GM12878 (cell line): ENCODE results near the gene TNRC6C. TPM values are rescaled to one million over a fixed set of nuclear protein-coding genes. Genes with fewer than 3 reads are reported as not detected.

Experiments used
- CBX3 ChIP-seq: fragments of 200-600 bp; sonication (generic); IDR thresholded peaks from 2 replicates; pipeline ENCODE4 v1.6.1; 2016; ENCODE audit warnings: low read depth, borderline replicate concordance
- DPF2 ChIP-seq: fragments of 450-650 bp; IDR thresholded peaks from 2 replicates; pipeline ENCODE4 v1.6.1; 2017; ENCODE audit warnings: mild to moderate bottlenecking
- EP300 ChIP-seq, 2 experiments: fragments of 150-350 bp in 1 of 2; IDR thresholded peaks; 2 replicates each; pipeline ENCODE4 v1.6.1; 2011 to 2012; ENCODE audit warnings: low read depth in 2 of 2, low read length in 2 of 2, borderline replicate concordance in 1 of 2, improper control_type of control experiment in 1 of 2, inconsistent platforms in 1 of 2; ENCODE audit not compliant: control insufficient read depth in 1 of 2
- IKZF1 ChIP-seq: fragments of 450-650 bp; conservative IDR thresholded peaks from 2 replicates; pipeline ENCODE4 v1.6.1; 2017; ENCODE audit warnings: antibody characterized with exemption, mild to moderate bottlenecking
- MTA2 ChIP-seq: fragments of 450-650 bp; IDR thresholded peaks from 2 replicates; pipeline ENCODE4 v1.6.1; 2016; ENCODE audit warnings: low read depth, mild to moderate bottlenecking, moderate library complexity
- MXI1 ChIP-seq: fragments of 150-350 bp; IDR thresholded peaks from 2 replicates; pipeline ENCODE4 v1.6.1; 2011; ENCODE audit warnings: low read depth, mild to moderate bottlenecking, inconsistent platforms, low read length, improper control_type of control experiment
- PAX8 ChIP-seq: fragments of 450-650 bp; IDR thresholded peaks from 2 replicates; pipeline ENCODE4 v1.6.1; 2017; ENCODE audit warnings: mild to moderate bottlenecking, moderate library complexity
- SMARCA5 ChIP-seq: fragments of 450-650 bp; IDR thresholded peaks from 2 replicates; pipeline ENCODE4 v1.6.1; 2017; ENCODE audit warnings: mild to moderate bottlenecking
- ZNF24 ChIP-seq: fragments of 450-650 bp; IDR thresholded peaks from 2 replicates; pipeline ENCODE4 v1.6.1; 2017; ENCODE audit warnings: antibody characterized with exemption, mild to moderate bottlenecking
- polyA plus RNA-seq, 11 experiments: library from polyadenylated mRNA; depleted of rRNA in 4 of 11; unstranded in 6 of 11; stranded (reverse) in 5 of 11; fragments of >200 nt; fragmentation: Nextera tagmentation in 4 of 11; fragmentation: Illumina TruSeq in 1 of 11; extraction: Ambion mirVana in 4 of 11; extraction: Trizol in 1 of 11; gene quantifications; 1 replicate in 1 of 11; 2 replicates in 10 of 11; pipeline versions ENCODE4 v1.2.1 to v1.2.3, GENCODE V29; 2011 to 2016; ENCODE audit warnings: inconsistent platforms in 2 of 11, missing spikeins in 2 of 11, low read depth in 1 of 11
- total RNA-seq, 4 experiments: library from RNA; depleted of rRNA in 3 of 4; stranded (reverse); fragments of >200 nt in 3 of 4; fragmentation: Illumina TruSeq in 1 of 4; extraction: Trizol in 1 of 4; gene quantifications; 2 replicates each; pipeline versions ENCODE4 v1.2.1 to v1.2.3, GENCODE V29; 2013 to 2021
- TF ChIP-seq, protein P1 (sequence below): fragments of 450-650 bp; IDR thresholded peaks from 2 replicates; pipeline ENCODE4 v1.6.1; 2018; ENCODE audit warnings: mild to moderate bottlenecking, low read depth, moderate library complexity; ENCODE audit not compliant: partially characterized antibody
- TF ChIP-seq, protein P2 (sequence below): IDR thresholded peaks from 2 replicates; pipeline ENCODE4 v1.6.1; 2012; ENCODE audit warnings: improper control_type of control experiment, low read depth, low read length; ENCODE audit not compliant: insufficient replicate concordance
- TF ChIP-seq, protein P3 (sequence below): fragments of 450-650 bp; IDR thresholded peaks from 2 replicates; pipeline ENCODE4 v1.6.1; 2016; ENCODE audit warnings: mild to moderate bottlenecking, moderate library complexity, borderline replicate concordance
- TF ChIP-seq, protein P4 (sequence below): fragments of 450-650 bp; IDR thresholded peaks from 2 replicates; pipeline ENCODE4 v1.6.1; 2017; ENCODE audit warnings: mild to moderate bottlenecking, low read depth, inconsistent platforms; ENCODE audit not compliant: poor library complexity, severe bottlenecking

The TNRC6C gene
- total and polyA plus RNA-seq, 10 of the 15 experiments (the other 5 are each of a cell fraction or from before 2014, with no cell fraction given), result 0.40 to 6.1 (median 0.96) TPM

DNA sequence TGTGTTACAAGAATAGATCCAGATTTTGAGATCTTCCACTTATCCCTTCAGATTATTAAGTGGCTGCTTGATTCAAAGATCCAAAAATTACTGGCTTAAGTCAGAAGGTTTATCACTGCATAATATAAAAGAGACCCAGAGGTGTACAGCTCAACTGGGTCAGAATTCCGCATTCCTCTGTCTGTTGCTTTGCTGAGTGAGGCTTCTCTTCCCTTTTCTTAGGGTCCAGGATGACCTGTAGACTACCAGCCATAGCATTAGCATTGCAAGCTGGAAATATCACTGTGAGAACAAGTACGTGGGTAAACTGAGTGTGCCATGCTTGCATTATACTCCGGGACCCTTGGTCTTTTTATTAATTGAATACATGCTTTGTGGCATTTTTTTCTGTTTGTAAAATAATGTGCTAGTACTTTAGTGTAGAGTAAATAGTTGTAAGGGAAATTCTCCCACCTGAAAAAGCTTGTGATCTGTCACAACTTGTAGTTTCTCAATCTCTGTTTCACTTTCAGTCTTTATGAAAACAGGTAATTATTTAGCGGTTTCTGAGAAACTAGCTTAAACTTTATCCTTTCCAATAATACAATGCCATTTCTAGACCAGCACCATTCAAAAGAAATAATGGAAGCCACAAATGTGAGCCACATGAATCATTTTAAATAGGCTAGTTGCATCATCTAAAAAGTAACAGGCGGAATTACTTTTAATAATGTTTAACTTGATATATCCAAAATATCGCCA lies 61.6 kb downstream of the TNRC6C start (continued):
- TF ChIP-seq, protein P1, sequence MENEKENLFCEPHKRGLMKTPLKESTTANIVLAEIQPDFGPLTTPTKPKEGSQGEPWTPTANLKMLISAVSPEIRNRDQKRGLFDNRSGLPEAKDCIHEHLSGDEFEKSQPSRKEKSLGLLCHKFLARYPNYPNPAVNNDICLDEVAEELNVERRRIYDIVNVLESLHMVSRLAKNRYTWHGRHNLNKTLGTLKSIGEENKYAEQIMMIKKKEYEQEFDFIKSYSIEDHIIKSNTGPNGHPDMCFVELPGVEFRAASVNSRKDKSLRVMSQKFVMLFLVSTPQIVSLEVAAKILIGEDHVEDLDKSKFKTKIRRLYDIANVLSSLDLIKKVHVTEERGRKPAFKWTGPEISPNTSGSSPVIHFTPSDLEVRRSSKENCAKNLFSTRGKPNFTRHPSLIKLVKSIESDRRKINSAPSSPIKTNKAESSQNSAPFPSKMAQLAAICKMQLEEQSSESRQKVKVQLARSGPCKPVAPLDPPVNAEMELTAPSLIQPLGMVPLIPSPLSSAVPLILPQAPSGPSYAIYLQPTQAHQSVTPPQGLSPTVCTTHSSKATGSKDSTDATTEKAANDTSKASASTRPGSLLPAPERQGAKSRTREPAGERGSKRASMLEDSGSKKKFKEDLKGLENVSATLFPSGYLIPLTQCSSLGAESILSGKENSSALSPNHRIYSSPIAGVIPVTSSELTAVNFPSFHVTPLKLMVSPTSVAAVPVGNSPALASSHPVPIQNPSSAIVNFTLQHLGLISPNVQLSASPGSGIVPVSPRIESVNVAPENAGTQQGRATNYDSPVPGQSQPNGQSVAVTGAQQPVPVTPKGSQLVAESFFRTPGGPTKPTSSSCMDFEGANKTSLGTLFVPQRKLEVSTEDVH, result no peak
- TF ChIP-seq IKZF1 (peak; percentile 42; the same call in 1 of the 2 replicates), EP300 (IDR thresholded peaks at IDR 0.05; ENCODE audit: borderline replicate concordance in 1 of 2, control insufficient read depth in 1 of 2, low read depth in 2 of 2, low read length in 2 of 2) (peak; percentile 26 to 40; a peak in 1 of 4 replicates), DPF2 (no peak), SMARCA5 (peak; percentile 66; the same call in 1 of the 2 replicates), PAX8 (0 out of 2 replicates have a peak, but pooled peaks have one; percentile 18), MTA2 (peak; percentile 98), ZNF24 (0 out of 2 replicates have a peak, but pooled peaks have one; percentile 20), MXI1 (peak; percentile 70; the same call in 1 of the 2 replicates), CBX3 (no peak)
- TF ChIP-seq, protein P2, sequence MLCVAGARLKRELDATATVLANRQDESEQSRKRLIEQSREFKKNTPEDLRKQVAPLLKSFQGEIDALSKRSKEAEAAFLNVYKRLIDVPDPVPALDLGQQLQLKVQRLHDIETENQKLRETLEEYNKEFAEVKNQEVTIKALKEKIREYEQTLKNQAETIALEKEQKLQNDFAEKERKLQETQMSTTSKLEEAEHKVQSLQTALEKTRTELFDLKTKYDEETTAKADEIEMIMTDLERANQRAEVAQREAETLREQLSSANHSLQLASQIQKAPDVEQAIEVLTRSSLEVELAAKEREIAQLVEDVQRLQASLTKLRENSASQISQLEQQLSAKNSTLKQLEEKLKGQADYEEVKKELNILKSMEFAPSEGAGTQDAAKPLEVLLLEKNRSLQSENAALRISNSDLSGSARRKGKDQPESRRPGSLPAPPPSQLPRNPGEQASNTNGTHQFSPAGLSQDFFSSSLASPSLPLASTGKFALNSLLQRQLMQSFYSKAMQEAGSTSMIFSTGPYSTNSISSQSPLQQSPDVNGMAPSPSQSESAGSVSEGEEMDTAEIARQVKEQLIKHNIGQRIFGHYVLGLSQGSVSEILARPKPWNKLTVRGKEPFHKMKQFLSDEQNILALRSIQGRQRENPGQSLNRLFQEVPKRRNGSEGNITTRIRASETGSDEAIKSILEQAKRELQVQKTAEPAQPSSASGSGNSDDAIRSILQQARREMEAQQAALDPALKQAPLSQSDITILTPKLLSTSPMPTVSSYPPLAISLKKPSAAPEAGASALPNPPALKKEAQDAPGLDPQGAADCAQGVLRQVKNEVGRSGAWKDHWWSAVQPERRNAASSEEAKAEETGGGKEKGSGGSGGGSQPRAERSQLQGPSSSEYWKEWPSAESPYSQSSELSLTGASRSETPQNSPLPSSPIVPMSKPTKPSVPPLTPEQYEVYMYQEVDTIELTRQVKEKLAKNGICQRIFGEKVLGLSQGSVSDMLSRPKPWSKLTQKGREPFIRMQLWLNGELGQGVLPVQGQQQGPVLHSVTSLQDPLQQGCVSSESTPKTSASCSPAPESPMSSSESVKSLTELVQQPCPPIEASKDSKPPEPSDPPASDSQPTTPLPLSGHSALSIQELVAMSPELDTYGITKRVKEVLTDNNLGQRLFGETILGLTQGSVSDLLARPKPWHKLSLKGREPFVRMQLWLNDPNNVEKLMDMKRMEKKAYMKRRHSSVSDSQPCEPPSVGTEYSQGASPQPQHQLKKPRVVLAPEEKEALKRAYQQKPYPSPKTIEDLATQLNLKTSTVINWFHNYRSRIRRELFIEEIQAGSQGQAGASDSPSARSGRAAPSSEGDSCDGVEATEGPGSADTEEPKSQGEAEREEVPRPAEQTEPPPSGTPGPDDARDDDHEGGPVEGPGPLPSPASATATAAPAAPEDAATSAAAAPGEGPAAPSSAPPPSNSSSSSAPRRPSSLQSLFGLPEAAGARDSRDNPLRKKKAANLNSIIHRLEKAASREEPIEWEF, result peak; percentile 18
- TF ChIP-seq, protein P3, sequence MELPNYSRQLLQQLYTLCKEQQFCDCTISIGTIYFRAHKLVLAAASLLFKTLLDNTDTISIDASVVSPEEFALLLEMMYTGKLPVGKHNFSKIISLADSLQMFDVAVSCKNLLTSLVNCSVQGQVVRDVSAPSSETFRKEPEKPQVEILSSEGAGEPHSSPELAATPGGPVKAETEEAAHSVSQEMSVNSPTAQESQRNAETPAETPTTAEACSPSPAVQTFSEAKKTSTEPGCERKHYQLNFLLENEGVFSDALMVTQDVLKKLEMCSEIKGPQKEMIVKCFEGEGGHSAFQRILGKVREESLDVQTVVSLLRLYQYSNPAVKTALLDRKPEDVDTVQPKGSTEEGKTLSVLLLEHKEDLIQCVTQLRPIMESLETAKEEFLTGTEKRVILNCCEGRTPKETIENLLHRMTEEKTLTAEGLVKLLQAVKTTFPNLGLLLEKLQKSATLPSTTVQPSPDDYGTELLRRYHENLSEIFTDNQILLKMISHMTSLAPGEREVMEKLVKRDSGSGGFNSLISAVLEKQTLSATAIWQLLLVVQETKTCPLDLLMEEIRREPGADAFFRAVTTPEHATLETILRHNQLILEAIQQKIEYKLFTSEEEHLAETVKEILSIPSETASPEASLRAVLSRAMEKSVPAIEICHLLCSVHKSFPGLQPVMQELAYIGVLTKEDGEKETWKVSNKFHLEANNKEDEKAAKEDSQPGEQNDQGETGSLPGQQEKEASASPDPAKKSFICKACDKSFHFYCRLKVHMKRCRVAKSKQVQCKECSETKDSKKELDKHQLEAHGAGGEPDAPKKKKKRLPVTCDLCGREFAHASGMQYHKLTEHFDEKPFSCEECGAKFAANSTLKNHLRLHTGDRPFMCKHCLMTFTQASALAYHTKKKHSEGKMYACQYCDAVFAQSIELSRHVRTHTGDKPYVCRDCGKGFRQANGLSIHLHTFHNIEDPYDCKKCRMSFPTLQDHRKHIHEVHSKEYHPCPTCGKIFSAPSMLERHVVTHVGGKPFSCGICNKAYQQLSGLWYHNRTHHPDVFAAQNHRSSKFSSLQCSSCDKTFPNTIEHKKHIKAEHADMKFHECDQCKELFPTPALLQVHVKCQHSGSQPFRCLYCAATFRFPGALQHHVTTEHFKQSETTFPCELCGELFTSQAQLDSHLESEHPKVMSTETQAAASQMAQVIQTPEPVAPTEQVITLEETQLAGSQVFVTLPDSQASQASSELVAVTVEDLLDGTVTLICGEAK, result peak; percentile 62; the same call in 1 of the 2 replicates
- TF ChIP-seq, protein P4, sequence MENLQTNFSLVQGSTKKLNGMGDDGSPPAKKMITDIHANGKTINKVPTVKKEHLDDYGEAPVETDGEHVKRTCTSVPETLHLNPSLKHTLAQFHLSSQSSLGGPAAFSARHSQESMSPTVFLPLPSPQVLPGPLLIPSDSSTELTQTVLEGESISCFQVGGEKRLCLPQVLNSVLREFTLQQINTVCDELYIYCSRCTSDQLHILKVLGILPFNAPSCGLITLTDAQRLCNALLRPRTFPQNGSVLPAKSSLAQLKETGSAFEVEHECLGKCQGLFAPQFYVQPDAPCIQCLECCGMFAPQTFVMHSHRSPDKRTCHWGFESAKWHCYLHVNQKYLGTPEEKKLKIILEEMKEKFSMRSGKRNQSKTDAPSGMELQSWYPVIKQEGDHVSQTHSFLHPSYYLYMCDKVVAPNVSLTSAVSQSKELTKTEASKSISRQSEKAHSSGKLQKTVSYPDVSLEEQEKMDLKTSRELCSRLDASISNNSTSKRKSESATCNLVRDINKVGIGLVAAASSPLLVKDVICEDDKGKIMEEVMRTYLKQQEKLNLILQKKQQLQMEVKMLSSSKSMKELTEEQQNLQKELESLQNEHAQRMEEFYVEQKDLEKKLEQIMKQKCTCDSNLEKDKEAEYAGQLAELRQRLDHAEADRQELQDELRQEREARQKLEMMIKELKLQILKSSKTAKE, result peak; percentile 88
